Smooth muscle cell (in vitro differentiated cells): ENCODE measurements around the gene CEMIP. TPM values are rescaled to one million over a fixed set of nuclear protein-coding genes. Genes with fewer than 3 reads are reported as not detected.

Experiments
- DNase-seq: peaks from one replicate; lab custom pipeline; 2025; ENCODE audit not compliant: unreplicated experiment; lab: John Stamatoyannopoulos, UW
- H2AFZ ChIP-seq: fragments of 200-600 bp; sonication (generic); 2 replicates; pipeline ENCODE4 v1.6.0; 2016; ENCODE audit warnings: antibody characterized with exemption, low read depth, mild to moderate bottlenecking
- H3F3A ChIP-seq: fragments of 200-600 bp; sonication (generic); 2 replicates; pipeline ENCODE4 v1.6.0; 2017; ENCODE audit warnings: antibody characterized with exemption, low read depth
- H3K27ac ChIP-seq: fragments of 200-600 bp; sonication (generic); 2 replicates; pipeline ENCODE4 v1.5.1; 2016; ENCODE audit warnings: low read depth, mild to moderate bottlenecking
- H3K27me3 ChIP-seq: fragments of 200-600 bp; sonication (generic); 2 replicates; pipeline ENCODE4 v1.6.1; 2016; ENCODE audit warnings: low read depth, mild to moderate bottlenecking
- H3K36me3 ChIP-seq: fragments of 200-600 bp; sonication (generic); 2 replicates; pipeline ENCODE4 v1.5.1; 2016; ENCODE audit warnings: low read depth
- H3K4me1 ChIP-seq: fragments of 200-600 bp; sonication (generic); 2 replicates; pipeline ENCODE4 v1.5.1; 2016; ENCODE audit warnings: low read depth
- H3K4me2 ChIP-seq: fragments of 200-600 bp; sonication (generic); 2 replicates; pipeline ENCODE4 v1.6.0; 2016; ENCODE audit warnings: mild to moderate bottlenecking
- H3K4me3 ChIP-seq: fragments of 200-600 bp; sonication (generic); 2 replicates; pipeline ENCODE4 v1.5.1; 2016; ENCODE audit warnings: mild to moderate bottlenecking
- H3K79me2 ChIP-seq: fragments of 200-600 bp; sonication (generic); 2 replicates; pipeline ENCODE4 v1.6.0; 2016; ENCODE audit warnings: low read depth, mild to moderate bottlenecking
- H3K9ac ChIP-seq: fragments of 200-600 bp; sonication (generic); 2 replicates; pipeline ENCODE4 v1.6.0; 2016; ENCODE audit warnings: low read depth
- H3K9me3 ChIP-seq: fragments of 200-600 bp; sonication (generic); replicated peaks from 2 replicates; pipeline ENCODE4 v1.5.1; 2016; ENCODE audit warnings: low read depth
- H4K20me1 ChIP-seq: fragments of 200-600 bp; sonication (generic); 2 replicates; pipeline ENCODE4 v1.6.0; 2016; ENCODE audit warnings: low read depth
- WGBS: methylation state at CpG from one replicate; pipeline ENCODE4 v1.1.7; 2016; ENCODE audit warnings: low lambda C conversion rate; 5-methylcytosine and 5-hydroxymethylcytosine counted together
- polyA plus RNA-seq: library from polyadenylated mRNA; unstranded; fragments of >200 nt; fragmentation: Nextera tagmentation; extraction: Ambion mirVana; gene quantifications from 2 replicates; pipeline ENCODE4 v1.2.1, GENCODE V29; 2016
- total RNA-seq: library from RNA; depleted of rRNA; stranded (reverse); fragments of >200 nt; gene quantifications from 2 replicates; pipeline ENCODE4 v1.2.3, GENCODE V29; 2014
- TF ChIP-seq, protein P1 (sequence below): fragments of 200-600 bp; sonication (generic); IDR thresholded peaks from 2 replicates; pipeline ENCODE4 v1.5.1; 2017; ENCODE audit warnings: borderline replicate concordance, mild to moderate bottlenecking, antibody characterized with exemption; ENCODE audit not compliant: insufficient read depth, poor library complexity, severe bottlenecking

The CEMIP gene
- total and polyA plus RNA-seq, 2 experiments from 2014 or later, result 1.9 TPM

- Histone ChIP-seq H3K36me3 (no peaks in the 10 kb centered on the region), H3K27ac (no peak overlapping the region), H3K9me3 (no peaks in the 10 kb centered on the region), H2AFZ (no peak overlapping the region), H3K4me1 (no peaks in the 10 kb centered on the region), H3K9ac (no peak overlapping the region), H3K4me3 (no peak overlapping the region), H3K4me2 (no peak overlapping the region), H3K27me3 (no peaks in the 10 kb centered on the region), H3F3A (no peaks in the 10 kb centered on the region), H3K79me2 (no peaks in the 10 kb centered on the region), H4K20me1 (no peaks in the 10 kb centered on the region)
- WGBS, result 60% methylated on average over 8 of the region's 8 CpGs
- TF ChIP-seq, protein P1, sequence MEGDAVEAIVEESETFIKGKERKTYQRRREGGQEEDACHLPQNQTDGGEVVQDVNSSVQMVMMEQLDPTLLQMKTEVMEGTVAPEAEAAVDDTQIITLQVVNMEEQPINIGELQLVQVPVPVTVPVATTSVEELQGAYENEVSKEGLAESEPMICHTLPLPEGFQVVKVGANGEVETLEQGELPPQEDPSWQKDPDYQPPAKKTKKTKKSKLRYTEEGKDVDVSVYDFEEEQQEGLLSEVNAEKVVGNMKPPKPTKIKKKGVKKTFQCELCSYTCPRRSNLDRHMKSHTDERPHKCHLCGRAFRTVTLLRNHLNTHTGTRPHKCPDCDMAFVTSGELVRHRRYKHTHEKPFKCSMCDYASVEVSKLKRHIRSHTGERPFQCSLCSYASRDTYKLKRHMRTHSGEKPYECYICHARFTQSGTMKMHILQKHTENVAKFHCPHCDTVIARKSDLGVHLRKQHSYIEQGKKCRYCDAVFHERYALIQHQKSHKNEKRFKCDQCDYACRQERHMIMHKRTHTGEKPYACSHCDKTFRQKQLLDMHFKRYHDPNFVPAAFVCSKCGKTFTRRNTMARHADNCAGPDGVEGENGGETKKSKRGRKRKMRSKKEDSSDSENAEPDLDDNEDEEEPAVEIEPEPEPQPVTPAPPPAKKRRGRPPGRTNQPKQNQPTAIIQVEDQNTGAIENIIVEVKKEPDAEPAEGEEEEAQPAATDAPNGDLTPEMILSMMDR, result no peak
- DNase-seq, result no peak
These were observed 6.0 kb upstream of the CEMIP start for GRCh38 chr15:80773122-80773551.

GRCh38 chr15:80773792-80774352 is 5.3 kb upstream of the CEMIP start:
- Histone ChIP-seq H3K27me3 (peaks cover 7% of the 10 kb centered on the region), H4K20me1 (no peaks in the 10 kb centered on the region), H3F3A (no peaks in the 10 kb centered on the region), H3K9ac (no peak overlapping the region), H3K36me3 (no peaks in the 10 kb centered on the region), H3K79me2 (no peaks in the 10 kb centered on the region), H3K4me2 (no peak overlapping the region), H2AFZ (no peak overlapping the region), H3K27ac (no peak overlapping the region), H3K4me3 (no peak overlapping the region), H3K9me3 (no peaks in the 10 kb centered on the region), H3K4me1 (no peaks in the 10 kb centered on the region)
- 73% methylated on average over 5 of the region's 5 CpGs for WGBS
- DNase-seq, result no peak
- TF ChIP-seq, protein P1, result no peak

GRCh38 chr15:80774486-80774885 is 4.7 kb upstream of the CEMIP start:
- Histone ChIP-seq H3K27ac (no peak overlapping the region), H3K4me3 (no peak overlapping the region), H3K27me3 (peaks cover 12% of the 10 kb centered on the region), H4K20me1 (peaks cover under 1% of the 10 kb centered on the region), H2AFZ (no peak overlapping the region), H3K9ac (no peak overlapping the region), H3K4me1 (peaks cover 2% of the 10 kb centered on the region), H3K9me3 (no peaks in the 10 kb centered on the region), H3K36me3 (no peaks in the 10 kb centered on the region), H3K4me2 (no peak overlapping the region), H3F3A (no peaks in the 10 kb centered on the region), H3K79me2 (no peaks in the 10 kb centered on the region)
- no peak for DNase-seq
- TF ChIP-seq, protein P1, result no peak
- 100% methylated on average over 1 of the region's 1 CpG for WGBS

DNA sequence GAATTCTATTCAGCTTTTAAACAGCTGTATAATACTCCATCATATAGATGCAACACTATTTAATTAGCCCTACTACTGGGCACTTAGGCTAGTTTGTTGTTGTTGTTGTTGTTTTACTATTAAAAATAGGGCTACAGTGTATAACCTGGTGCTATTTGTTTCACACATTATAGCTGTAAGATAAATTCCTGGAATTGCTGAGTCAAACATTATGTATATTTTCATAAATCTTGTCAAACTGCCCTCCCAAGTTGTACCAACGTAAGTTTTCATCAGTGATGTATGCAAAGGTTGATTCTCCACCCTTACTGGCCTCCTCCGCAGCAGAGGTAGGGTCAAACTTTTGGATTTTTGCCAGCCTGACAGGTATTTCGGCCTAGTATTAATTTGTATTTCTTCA is 3.8 kb upstream of the CEMIP start:
- no peaks in the 10 kb centered on the region for H3K9me3 ChIP-seq
- no peak overlapping the region for H2AFZ ChIP-seq
- no peak overlapping the region for H3K4me2 ChIP-seq
- H4K20me1 ChIP-seq, result peaks cover 7% of the 10 kb centered on the region
- H3K36me3 ChIP-seq, result no peaks in the 10 kb centered on the region
- H3K9ac ChIP-seq, result no peak overlapping the region
- TF ChIP-seq, protein P1, result no peak
- no peak overlapping the region for H3K27ac ChIP-seq
- peaks cover 11% of the 10 kb centered on the region for H3K4me1 ChIP-seq
- no peak for DNase-seq
- peaks cover 21% of the 10 kb centered on the region for H3K27me3 ChIP-seq
- no peaks in the 10 kb centered on the region for H3F3A ChIP-seq
- WGBS, result 98% methylated on average over 3 of the region's 3 CpGs
- H3K79me2 ChIP-seq, result no peaks in the 10 kb centered on the region
- no peak overlapping the region for H3K4me3 ChIP-seq
